Measurements from ENCODE around the gene NKAPD1. TPM values are rescaled to one million over a fixed set of nuclear protein-coding genes. Genes with fewer than 3 reads are reported as not detected.

The NKAPD1 gene
- total and polyA plus RNA-seq, 2 of the 4 experiments (the other 2 are of a cell fraction), result 8.4 to 17.2 TPM

GRCh38 chr11:112097734-112098528, 23.8 kb downstream of the NKAPD1 start (continued):
- no peak for TF ChIP-seq ELK1 (IDR thresholded peaks at IDR 0.05; ENCODE audit: borderline replicate concordance, low read depth, low read length)
- no peak for TF ChIP-seq SMC3 (IDR thresholded peaks at IDR 0.05; ENCODE audit: low read depth, low read length)

- Histone ChIP-seq H2AFZ (replicated peaks; ENCODE audit: low read length, poor library complexity) (peak overlapping the region; percentile 25), H3K4me3 (ENCODE audit: insufficient read depth, low read depth, low read length) (no peak overlapping the region), H3K9ac (ENCODE audit: low read depth, low read length) (peak overlapping the region; percentile 33; the same call in 1 of the 2 replicates), H2BK120ac (ENCODE audit: low read depth, low read length) (peak overlapping the region; percentile 98), H3K4me2 (ENCODE audit: low read depth, low read length) (peak overlapping the region; percentile 77), H3K9me1 (ENCODE audit: insufficient read depth, low read length) (peaks cover 15% of the 10 kb centered on the region; the same call in 1 of the 2 replicates), H3K4me1 (ENCODE audit: control insufficient read depth, insufficient read depth, low read length) (peaks cover 21% of the 10 kb centered on the region), H4K8ac (ENCODE audit: low read depth in 2 of 2, low read length in 2 of 2) (peak overlapping the region in 1 of 2 experiments; percentile 83; a peak in 3 of 4 replicates), H3K4ac (ENCODE audit: low read depth, low read length) (peak overlapping the region; percentile 93), H3K14ac (replicated peaks; ENCODE audit: low read depth, low read length) (peak overlapping the region; percentile 79), H2AK9ac (replicated peaks; ENCODE audit: low read depth, low read length, poor library complexity) (no peak overlapping the region), H2BK5ac (ENCODE audit: low read depth, low read length, poor library complexity, severe bottlenecking) (peak overlapping the region; percentile 96), H3K9me3 (ENCODE audit: control insufficient read depth, insufficient read depth, low read length) (no peaks in the 10 kb centered on the region), H3K27ac (ENCODE audit: insufficient read depth, low read length) (peak overlapping the region; percentile 79; the same call in 1 of the 2 replicates), H3K56ac (ENCODE audit: extremely low read depth, insufficient read depth, low read length) (peak overlapping the region; percentile 60; the same call in 1 of the 2 replicates), H3K23ac (ENCODE audit: low read depth, low read length) (peak overlapping the region; percentile 61; the same call in 1 of the 2 replicates), H3K36me3 (ENCODE audit: control insufficient read depth, insufficient read depth, low read length) (peaks cover 3% of the 10 kb centered on the region), H2BK20ac (ENCODE audit: low read depth, low read length) (peak overlapping the region; percentile 96), H4K20me1 (ENCODE audit: insufficient read depth, low read length) (no peaks in the 10 kb centered on the region), H3K27me3 (ENCODE audit: control insufficient read depth, insufficient read depth, low read length) (no peaks in the 10 kb centered on the region), H4K91ac (ENCODE audit: insufficient read depth, low read depth, low read length) (peak overlapping the region; percentile 90), H4K5ac (ENCODE audit: low read depth, low read length) (peak overlapping the region; percentile 76), H2AK5ac (ENCODE audit: low read depth, low read length) (peak overlapping the region; percentile 46; the same call in 1 of the 2 replicates), H3K18ac (ENCODE audit: low read depth, low read length) (peak overlapping the region; percentile 94), H3K79me1 (ENCODE audit: low read depth in 1 of 2, low read length in 2 of 2) (peaks cover 11 to 21% of the 10 kb centered on the region in 2 experiments; a peak in 3 of 4 replicates), H2BK15ac (ENCODE audit: low read depth, low read length) (peak overlapping the region; percentile 51; the same call in 1 of the 3 replicates)
- intact Hi-C loops (cut with micrococcal nuclease) (no loop called here), in situ Hi-C loops (cut with MboI; ENCODE audit: low sequenced_read_pairs) (loop anchor here (25.0 kb wide), 1 partner anchor 1187 kb away; no protein-coding TSS in a partner anchor), dilution Hi-C loops (cut with HindIII; ENCODE audit: low sequenced_read_pairs, unreplicated experiment) (no loop called here)
- DNase-seq (peak; percentile 80), ATAC-seq (ENCODE audit: low read depth) (peak; percentile 80)
- no CpG with 5 or more reads among the region's 2 CpGs for WGBS, 2 experiments (ENCODE audit: extremely low coverage in 2 of 2, insufficient read length in 1 of 2)
- ChIA-PET CTCF (interaction anchor here (1.0 kb wide), 1 partner anchor 13 kb away, joined by 4 read pairs; no protein-coding TSS in a partner anchor), POLR2A (ENCODE audit: unreplicated experiment) (no interaction called here)
- BruUV-seq (replicated peaks), result no TSS peak
- TF ChIP-seq RCOR1 (IDR thresholded peaks at IDR 0.05; ENCODE audit: insufficient replicate concordance, low read length) (no peak), MAFK (IDR thresholded peaks at IDR 0.05; ENCODE audit: low read depth, low read length) (peak; percentile 95), NFE2L2 (IDR thresholded peaks at IDR 0.05; ENCODE audit: low read depth, low read length) (peak; percentile 13; the same call in 1 of the 2 replicates), CHD1 (IDR thresholded peaks at IDR 0.05; ENCODE audit: low read depth, low read length) (no peak), ELK1 (IDR thresholded peaks at IDR 0.05; ENCODE audit: borderline replicate concordance, low read depth, low read length) (no peak), RAD21 (IDR thresholded peaks at IDR 0.05; ENCODE audit: low read length) (no peak), BHLHE40 (IDR thresholded peaks at IDR 0.05; ENCODE audit: low read depth, low read length) (peak; percentile 46; the same call in 1 of the 2 replicates)
Measured at GRCh38 chr11:112100462-112100861, 26.4 kb downstream of the NKAPD1 start.

Measured in IMR-90 (cell line).